ENCODE measurements around the gene TMTC1.

The TMTC1 gene

DNA sequence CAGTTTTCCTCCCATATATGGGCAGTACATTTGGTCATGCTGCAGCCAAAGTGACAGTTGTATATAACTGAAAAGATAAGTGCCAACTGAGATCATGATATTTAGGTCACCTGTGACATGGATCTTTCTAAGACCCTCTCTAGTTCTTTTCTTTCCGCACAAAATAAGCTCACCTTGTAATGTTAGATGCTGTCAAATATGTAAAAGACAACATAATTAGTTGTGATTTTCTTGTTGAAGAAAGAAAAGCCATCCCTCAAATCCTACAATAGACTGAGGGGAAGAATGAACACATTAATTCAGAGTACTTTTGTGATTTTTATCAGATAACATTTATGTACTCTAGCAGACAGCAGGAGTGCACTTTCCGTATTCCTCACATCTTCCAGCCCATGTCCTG is 323.7 kb downstream of the TMTC1 start:
- TF ChIP-seq CEBPB (IDR thresholded peaks at IDR 0.05) = no peak
- TF ChIP-seq TAF1 (IDR thresholded peaks at IDR 0.05; ENCODE audit: low read depth) = no peak
- TF ChIP-seq, protein P1, sequence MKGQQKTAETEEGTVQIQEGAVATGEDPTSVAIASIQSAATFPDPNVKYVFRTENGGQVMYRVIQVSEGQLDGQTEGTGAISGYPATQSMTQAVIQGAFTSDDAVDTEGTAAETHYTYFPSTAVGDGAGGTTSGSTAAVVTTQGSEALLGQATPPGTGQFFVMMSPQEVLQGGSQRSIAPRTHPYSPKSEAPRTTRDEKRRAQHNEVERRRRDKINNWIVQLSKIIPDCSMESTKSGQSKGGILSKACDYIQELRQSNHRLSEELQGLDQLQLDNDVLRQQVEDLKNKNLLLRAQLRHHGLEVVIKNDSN (IDR thresholded peaks at IDR 0.05) = no peak
- no peak for TF ChIP-seq ZBTB7A (IDR thresholded peaks at IDR 0.05; ENCODE audit: low read depth)
- TF ChIP-seq FOXM1 (IDR thresholded peaks at IDR 0.05; ENCODE audit: borderline replicate concordance, low read depth) = no peak
- no peak for TF ChIP-seq TEAD4 (IDR thresholded peaks at IDR 0.05)
- TF ChIP-seq, protein P2, sequence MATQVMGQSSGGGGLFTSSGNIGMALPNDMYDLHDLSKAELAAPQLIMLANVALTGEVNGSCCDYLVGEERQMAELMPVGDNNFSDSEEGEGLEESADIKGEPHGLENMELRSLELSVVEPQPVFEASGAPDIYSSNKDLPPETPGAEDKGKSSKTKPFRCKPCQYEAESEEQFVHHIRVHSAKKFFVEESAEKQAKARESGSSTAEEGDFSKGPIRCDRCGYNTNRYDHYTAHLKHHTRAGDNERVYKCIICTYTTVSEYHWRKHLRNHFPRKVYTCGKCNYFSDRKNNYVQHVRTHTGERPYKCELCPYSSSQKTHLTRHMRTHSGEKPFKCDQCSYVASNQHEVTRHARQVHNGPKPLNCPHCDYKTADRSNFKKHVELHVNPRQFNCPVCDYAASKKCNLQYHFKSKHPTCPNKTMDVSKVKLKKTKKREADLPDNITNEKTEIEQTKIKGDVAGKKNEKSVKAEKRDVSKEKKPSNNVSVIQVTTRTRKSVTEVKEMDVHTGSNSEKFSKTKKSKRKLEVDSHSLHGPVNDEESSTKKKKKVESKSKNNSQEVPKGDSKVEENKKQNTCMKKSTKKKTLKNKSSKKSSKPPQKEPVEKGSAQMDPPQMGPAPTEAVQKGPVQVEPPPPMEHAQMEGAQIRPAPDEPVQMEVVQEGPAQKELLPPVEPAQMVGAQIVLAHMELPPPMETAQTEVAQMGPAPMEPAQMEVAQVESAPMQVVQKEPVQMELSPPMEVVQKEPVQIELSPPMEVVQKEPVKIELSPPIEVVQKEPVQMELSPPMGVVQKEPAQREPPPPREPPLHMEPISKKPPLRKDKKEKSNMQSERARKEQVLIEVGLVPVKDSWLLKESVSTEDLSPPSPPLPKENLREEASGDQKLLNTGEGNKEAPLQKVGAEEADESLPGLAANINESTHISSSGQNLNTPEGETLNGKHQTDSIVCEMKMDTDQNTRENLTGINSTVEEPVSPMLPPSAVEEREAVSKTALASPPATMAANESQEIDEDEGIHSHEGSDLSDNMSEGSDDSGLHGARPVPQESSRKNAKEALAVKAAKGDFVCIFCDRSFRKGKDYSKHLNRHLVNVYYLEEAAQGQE (IDR thresholded peaks at IDR 0.05; ENCODE audit: low read depth) = no peak
- TF ChIP-seq RAD21 (IDR thresholded peaks at IDR 0.05; ENCODE audit: low read depth) = no peak
- no peak for TF ChIP-seq YY1 (IDR thresholded peaks at IDR 0.05; ENCODE audit: low read depth)
- TF ChIP-seq NFIC (IDR thresholded peaks at IDR 0.05) = no peak
- TF ChIP-seq CREB1 (IDR thresholded peaks at IDR 0.05; ENCODE audit: low read depth) = no peak
- TF ChIP-seq, protein P3, sequence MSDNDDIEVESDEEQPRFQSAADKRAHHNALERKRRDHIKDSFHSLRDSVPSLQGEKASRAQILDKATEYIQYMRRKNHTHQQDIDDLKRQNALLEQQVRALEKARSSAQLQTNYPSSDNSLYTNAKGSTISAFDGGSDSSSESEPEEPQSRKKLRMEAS (IDR thresholded peaks at IDR 0.05) = no peak
- TF ChIP-seq EP300 (IDR thresholded peaks at IDR 0.05; ENCODE audit: borderline replicate concordance) = no peak
- no peak for TF ChIP-seq EGR1 (IDR thresholded peaks at IDR 0.05)
- no peak for TF ChIP-seq TCF12 (IDR thresholded peaks at IDR 0.05; ENCODE audit: low read depth)

DNA sequence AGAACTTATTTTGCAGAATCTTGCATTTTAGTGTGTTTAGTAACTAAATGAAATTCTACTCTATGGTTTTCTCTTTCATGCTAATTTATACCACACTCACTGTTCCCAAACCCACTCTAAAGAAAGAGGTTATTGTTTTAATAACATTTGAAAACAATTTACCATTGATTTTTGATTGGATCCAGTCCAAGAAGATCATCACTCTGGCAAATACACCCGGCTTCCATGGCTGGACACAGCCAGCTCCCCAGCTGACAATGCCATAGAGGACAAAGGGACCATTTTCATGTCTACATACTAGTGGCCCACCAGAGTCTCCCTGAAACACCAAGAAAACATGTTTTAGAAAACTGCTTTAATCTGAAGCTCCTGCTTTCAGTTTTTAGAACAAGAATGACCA is 328.7 kb downstream of the TMTC1 start:
- no peak for TF ChIP-seq EP300 (IDR thresholded peaks at IDR 0.05; ENCODE audit: borderline replicate concordance)
- TF ChIP-seq EGR1 (IDR thresholded peaks at IDR 0.05) = no peak
- no peak for TF ChIP-seq TEAD4 (IDR thresholded peaks at IDR 0.05)
- no peak for TF ChIP-seq CREB1 (IDR thresholded peaks at IDR 0.05; ENCODE audit: low read depth)
- no peak for TF ChIP-seq CEBPB (IDR thresholded peaks at IDR 0.05)
- TF ChIP-seq, protein P1 (IDR thresholded peaks at IDR 0.05) = no peak
- TF ChIP-seq RAD21 (IDR thresholded peaks at IDR 0.05; ENCODE audit: low read depth) = no peak
- TF ChIP-seq TCF12 (IDR thresholded peaks at IDR 0.05; ENCODE audit: low read depth) = no peak
- no peak for TF ChIP-seq TAF1 (IDR thresholded peaks at IDR 0.05; ENCODE audit: low read depth)
- TF ChIP-seq, protein P3 (IDR thresholded peaks at IDR 0.05) = no peak
- TF ChIP-seq NFIC (IDR thresholded peaks at IDR 0.05) = no peak
- TF ChIP-seq, protein P2 (IDR thresholded peaks at IDR 0.05; ENCODE audit: low read depth) = no peak
- no peak for TF ChIP-seq ZBTB7A (IDR thresholded peaks at IDR 0.05; ENCODE audit: low read depth)
- no peak for TF ChIP-seq YY1 (IDR thresholded peaks at IDR 0.05; ENCODE audit: low read depth)
- TF ChIP-seq FOXM1 (IDR thresholded peaks at IDR 0.05; ENCODE audit: borderline replicate concordance, low read depth) = no peak

DNA sequence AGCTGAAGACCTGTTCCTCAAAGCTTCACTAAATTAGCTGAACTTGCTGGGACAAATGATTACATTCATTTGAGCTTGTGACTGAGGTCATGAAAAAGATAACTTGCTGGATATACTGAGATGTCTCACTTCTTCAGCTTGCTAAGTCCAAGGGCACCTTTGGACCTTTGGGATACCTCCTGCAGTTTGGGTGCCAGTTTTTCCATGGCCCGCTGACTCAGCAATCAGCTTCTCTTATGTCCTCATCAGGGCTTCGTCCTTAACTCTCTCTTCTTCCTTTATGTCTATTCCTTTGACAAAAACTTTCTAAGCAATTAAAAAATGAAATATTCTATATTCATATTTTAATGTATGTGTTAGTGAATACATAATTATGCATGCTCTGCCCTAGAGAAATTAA is 331.9 kb downstream of the TMTC1 start:
- no peak for TF ChIP-seq EP300 (IDR thresholded peaks at IDR 0.05; ENCODE audit: borderline replicate concordance)
- TF ChIP-seq ZBTB7A (IDR thresholded peaks at IDR 0.05; ENCODE audit: low read depth) = no peak
- no peak for TF ChIP-seq FOXM1 (IDR thresholded peaks at IDR 0.05; ENCODE audit: borderline replicate concordance, low read depth)
